ENCODE data around the gene FAM72C.
"Not testable (repeated sequence)": the region's sequence is repeated elsewhere in the genome, so short reads cannot be mapped to it uniquely, and the experiment has no call there.

The FAM72C gene

DNA sequence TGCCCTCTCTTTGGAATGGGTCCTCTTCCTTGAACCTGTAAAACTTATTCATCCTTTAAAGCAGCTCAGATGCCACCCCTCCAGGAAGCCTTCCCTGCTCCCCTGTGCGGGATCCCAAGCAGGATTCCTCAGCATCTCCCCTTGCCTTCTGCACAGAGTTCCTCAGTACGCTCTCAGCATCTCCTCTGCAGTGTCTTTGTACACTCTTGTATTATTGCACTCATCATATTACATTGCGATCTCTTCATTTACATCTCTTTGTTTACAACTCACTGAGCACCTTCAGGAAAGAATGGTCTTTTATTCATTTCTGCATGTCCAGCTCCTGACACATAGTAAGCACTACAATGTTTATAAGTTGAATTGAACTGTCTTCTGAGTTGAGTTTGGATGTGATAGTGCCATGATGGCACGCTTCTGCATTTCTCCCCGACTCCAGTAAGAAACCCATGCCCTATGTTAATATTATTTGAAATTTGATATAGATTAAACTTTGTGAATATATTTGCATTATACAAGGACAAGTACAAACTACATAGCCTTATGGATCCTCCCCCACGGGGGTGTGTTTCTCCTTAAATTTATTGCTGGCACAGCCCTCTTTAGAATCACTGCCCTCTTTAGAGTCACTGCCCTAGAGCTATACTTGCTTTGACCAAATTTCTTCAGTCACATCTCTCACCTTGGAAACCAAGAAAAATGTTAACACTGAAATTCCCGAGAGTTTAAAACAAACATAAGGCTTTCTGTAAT lies 13.1 kb upstream of the FAM72C start:
- H3K4me3 ChIP-seq (ENCODE audit: insufficient read depth, low read depth, low read length, poor library complexity, severe bottlenecking); H3K36me3 ChIP-seq (ENCODE audit: control insufficient read depth, insufficient read depth, low read length); H3K4me1 ChIP-seq (ENCODE audit: control insufficient read depth, insufficient read depth, low read length, poor library complexity, severe bottlenecking); H3K9me3 ChIP-seq (ENCODE audit: control insufficient read depth, low read length); H3K27me3 ChIP-seq (replicated peaks; ENCODE audit: control insufficient read depth, insufficient read depth, low read length, poor library complexity, severe bottlenecking); DNase-seq; H3K27ac ChIP-seq (ENCODE audit: insufficient read depth, low read length, poor library complexity, severe bottlenecking): not testable (repeated sequence)

DNA sequence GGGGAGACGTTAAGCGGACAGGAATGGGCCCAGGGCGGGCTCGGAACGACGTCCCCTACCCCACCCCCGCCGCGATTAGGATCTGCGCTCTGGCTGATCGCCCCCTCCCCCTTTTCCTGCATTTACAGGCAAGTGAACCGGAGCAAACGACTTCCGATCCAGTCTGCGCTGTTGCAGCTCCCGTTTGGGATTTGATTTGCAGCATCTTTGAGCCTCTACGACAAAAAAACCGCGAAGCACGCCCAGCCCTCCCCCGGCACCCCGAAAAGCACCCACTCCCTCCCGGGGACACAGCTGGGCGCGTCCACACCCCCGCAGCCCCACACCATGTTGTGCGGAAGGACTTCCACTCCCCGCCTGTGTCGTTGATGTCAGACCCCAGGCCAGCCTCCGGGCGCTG lies 2.6 kb upstream of the FAM72C start:
- not testable (repeated sequence) for H3K4me3 ChIP-seq (ENCODE audit: insufficient read depth, low read depth, low read length, poor library complexity, severe bottlenecking); H3K27ac ChIP-seq (ENCODE audit: insufficient read depth, low read length, poor library complexity, severe bottlenecking); H3K27me3 ChIP-seq (replicated peaks; ENCODE audit: control insufficient read depth, insufficient read depth, low read length, poor library complexity, severe bottlenecking); H3K9me3 ChIP-seq (ENCODE audit: control insufficient read depth, low read length); H3K36me3 ChIP-seq (ENCODE audit: control insufficient read depth, insufficient read depth, low read length); H3K4me1 ChIP-seq (ENCODE audit: control insufficient read depth, insufficient read depth, low read length, poor library complexity, severe bottlenecking)
- peak in 1 of 3 donors; percentile 0 for DNase-seq

DNA sequence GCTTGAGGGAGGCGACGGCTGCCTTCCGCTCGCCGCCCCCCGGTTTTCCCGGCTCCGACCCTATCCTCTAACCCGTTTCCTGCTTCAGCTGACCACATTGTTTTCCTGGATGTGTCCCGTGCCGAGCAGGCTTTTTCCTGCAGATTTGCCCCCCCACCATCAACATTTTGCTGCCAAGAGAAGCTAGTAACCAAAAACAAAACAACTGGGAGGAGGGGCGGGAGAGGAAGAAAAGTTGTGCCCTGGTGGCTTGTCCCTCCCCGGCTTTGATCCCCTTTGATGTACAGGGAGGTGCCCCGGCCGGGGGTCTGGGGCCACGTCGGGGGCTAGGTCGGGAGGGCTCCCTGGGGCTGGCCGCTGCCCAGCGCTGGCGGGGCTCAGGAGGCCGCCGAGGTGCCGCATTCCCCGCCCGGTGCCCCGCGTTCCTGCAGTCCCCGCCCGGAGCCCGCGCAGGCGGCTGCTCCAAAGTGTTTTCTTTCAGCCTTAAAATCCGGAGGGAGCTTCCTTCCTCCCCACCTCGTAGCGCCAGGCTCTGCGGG lies 2.2 kb upstream of the FAM72C start:
- H3K27ac ChIP-seq (ENCODE audit: insufficient read depth, low read length, poor library complexity, severe bottlenecking); H3K4me1 ChIP-seq (ENCODE audit: control insufficient read depth, insufficient read depth, low read length, poor library complexity, severe bottlenecking); H3K36me3 ChIP-seq (ENCODE audit: control insufficient read depth, insufficient read depth, low read length); H3K9me3 ChIP-seq (ENCODE audit: control insufficient read depth, low read length); DNase-seq; H3K27me3 ChIP-seq (replicated peaks; ENCODE audit: control insufficient read depth, insufficient read depth, low read length, poor library complexity, severe bottlenecking); H3K4me3 ChIP-seq (ENCODE audit: insufficient read depth, low read depth, low read length, poor library complexity, severe bottlenecking): not testable (repeated sequence)

DNA sequence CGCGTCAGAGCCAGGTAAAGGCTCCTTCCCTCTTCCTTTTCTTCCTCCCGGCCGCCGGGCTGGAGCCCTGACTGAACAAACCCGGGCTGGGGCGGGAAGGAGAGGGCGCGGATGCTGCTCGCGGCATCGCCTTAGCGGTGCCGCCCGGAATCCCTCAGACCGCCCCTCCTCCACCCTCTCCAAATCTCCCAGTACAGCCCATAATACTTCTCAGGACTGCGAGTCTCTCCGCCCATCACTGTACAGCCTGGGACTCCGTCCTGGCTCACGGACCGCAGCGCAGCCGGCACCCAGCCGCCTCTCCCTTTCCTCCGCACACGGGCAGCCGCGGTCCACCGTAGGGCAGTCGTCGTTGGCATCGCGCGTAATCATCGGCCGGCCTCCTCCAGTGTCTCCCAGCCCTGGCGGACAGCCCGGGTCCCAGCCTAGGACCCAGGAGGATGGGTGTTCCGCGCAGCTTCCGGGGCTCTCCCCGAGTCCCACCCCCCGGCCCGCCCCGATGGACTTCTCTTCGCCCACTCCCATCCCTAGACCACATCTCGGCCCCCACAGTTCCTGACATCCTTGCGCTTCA lies 1.1 kb upstream of the FAM72C start:
- H3K27ac ChIP-seq (ENCODE audit: insufficient read depth, low read length, poor library complexity, severe bottlenecking); H3K4me3 ChIP-seq (ENCODE audit: insufficient read depth, low read depth, low read length, poor library complexity, severe bottlenecking); DNase-seq; H3K4me1 ChIP-seq (ENCODE audit: control insufficient read depth, insufficient read depth, low read length, poor library complexity, severe bottlenecking); H3K9me3 ChIP-seq (ENCODE audit: control insufficient read depth, low read length); H3K36me3 ChIP-seq (ENCODE audit: control insufficient read depth, insufficient read depth, low read length); H3K27me3 ChIP-seq (replicated peaks; ENCODE audit: control insufficient read depth, insufficient read depth, low read length, poor library complexity, severe bottlenecking): not testable (repeated sequence)

DNA sequence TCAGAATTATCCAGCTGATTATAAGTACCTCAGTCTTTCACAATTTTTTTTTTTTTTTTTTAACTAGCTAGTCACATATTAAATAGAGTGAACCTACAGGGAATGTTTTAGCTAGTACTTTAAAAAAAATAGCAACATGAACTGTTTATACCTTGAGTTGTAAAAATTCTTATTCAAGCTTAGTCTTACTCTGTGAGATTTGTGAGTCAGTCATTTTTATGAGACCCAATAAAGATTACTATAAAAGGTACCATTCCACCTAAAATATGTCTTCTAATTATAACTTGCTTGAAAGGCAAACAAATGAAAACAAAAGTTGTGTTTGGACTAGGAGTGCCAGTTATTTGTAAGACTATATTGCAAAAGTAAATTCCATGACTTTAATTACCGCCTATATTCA lies 5.9 kb downstream of the FAM72C start:
- H3K27me3 ChIP-seq (replicated peaks; ENCODE audit: control insufficient read depth, insufficient read depth, low read length, poor library complexity, severe bottlenecking); H3K27ac ChIP-seq (ENCODE audit: insufficient read depth, low read length, poor library complexity, severe bottlenecking); H3K4me1 ChIP-seq (ENCODE audit: control insufficient read depth, insufficient read depth, low read length, poor library complexity, severe bottlenecking); H3K9me3 ChIP-seq (ENCODE audit: control insufficient read depth, low read length); H3K4me3 ChIP-seq (ENCODE audit: insufficient read depth, low read depth, low read length, poor library complexity, severe bottlenecking); H3K36me3 ChIP-seq (ENCODE audit: control insufficient read depth, insufficient read depth, low read length); DNase-seq: not testable (repeated sequence)

DNA sequence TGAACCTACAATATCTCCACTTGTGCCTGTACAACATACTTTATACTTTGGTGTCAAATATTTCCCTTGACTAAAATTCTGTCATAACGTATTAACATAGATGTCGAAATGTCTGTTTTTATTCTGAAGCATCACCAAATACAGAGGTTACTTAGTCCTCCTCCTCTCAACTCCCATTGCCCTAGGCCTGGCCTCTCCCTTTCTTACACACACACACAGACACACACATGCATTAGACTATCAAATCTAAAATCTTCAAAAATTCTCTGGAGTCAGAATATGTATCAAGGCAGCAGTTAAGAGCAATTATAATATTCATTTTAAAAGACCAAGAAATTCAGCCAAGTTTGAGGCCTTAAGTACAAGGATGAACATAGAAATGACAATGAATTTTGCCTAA lies 7.5 kb downstream of the FAM72C start:
- not testable (repeated sequence) for H3K27me3 ChIP-seq (replicated peaks; ENCODE audit: control insufficient read depth, insufficient read depth, low read length, poor library complexity, severe bottlenecking); H3K4me3 ChIP-seq (ENCODE audit: insufficient read depth, low read depth, low read length, poor library complexity, severe bottlenecking); DNase-seq; H3K4me1 ChIP-seq (ENCODE audit: control insufficient read depth, insufficient read depth, low read length, poor library complexity, severe bottlenecking); H3K36me3 ChIP-seq (ENCODE audit: control insufficient read depth, insufficient read depth, low read length); H3K27ac ChIP-seq (ENCODE audit: insufficient read depth, low read length, poor library complexity, severe bottlenecking); H3K9me3 ChIP-seq (ENCODE audit: control insufficient read depth, low read length)

DNA sequence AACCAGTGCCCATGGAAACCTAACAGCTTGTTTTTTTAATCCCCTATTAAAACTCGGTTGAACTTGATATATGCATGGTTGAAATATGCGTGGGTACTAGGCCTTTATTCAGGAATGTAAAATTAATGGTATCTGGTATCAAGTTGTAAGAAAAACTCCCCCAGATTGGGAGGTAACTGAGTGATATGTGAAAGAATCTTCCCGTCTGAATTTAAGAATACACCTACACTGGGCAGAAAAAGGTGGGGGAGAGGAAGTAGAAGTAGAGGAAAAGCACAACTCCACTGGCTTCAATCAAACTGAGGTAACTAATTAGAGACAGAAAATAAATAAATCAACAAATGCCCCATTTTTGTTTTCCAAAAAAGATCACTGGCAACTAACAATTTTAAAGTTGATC lies 15.9 kb downstream of the FAM72C start:
- H3K27me3 ChIP-seq (replicated peaks; ENCODE audit: control insufficient read depth, insufficient read depth, low read length, poor library complexity, severe bottlenecking); H3K36me3 ChIP-seq (ENCODE audit: control insufficient read depth, insufficient read depth, low read length); H3K27ac ChIP-seq (ENCODE audit: insufficient read depth, low read length, poor library complexity, severe bottlenecking); H3K9me3 ChIP-seq (ENCODE audit: control insufficient read depth, low read length); H3K4me3 ChIP-seq (ENCODE audit: insufficient read depth, low read depth, low read length, poor library complexity, severe bottlenecking); H3K4me1 ChIP-seq (ENCODE audit: control insufficient read depth, insufficient read depth, low read length, poor library complexity, severe bottlenecking); DNase-seq: not testable (repeated sequence)

DNA sequence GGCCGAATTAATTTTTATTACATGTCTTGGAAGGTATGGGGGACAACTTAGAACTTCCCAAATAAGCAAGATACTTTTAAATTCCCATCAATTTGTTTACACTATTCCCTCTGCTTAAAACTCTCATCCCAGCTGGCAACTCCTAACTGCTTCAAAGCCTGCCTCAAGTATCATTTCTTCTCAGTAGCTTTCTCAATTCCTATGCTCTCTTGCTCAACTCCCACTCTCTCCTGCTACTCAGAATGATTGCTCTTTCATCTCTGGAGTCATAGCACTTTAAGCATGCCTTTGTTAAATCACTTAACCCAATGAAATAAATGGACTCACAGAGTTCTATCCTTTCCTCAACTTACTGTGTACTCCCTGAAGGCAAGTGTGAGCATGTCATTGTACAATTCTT lies 18.9 kb downstream of the FAM72C start:
- not testable (repeated sequence) for DNase-seq; H3K36me3 ChIP-seq (ENCODE audit: control insufficient read depth, insufficient read depth, low read length); H3K4me3 ChIP-seq (ENCODE audit: insufficient read depth, low read depth, low read length, poor library complexity, severe bottlenecking); H3K27ac ChIP-seq (ENCODE audit: insufficient read depth, low read length, poor library complexity, severe bottlenecking); H3K9me3 ChIP-seq (ENCODE audit: control insufficient read depth, low read length); H3K27me3 ChIP-seq (replicated peaks; ENCODE audit: control insufficient read depth, insufficient read depth, low read length, poor library complexity, severe bottlenecking); H3K4me1 ChIP-seq (ENCODE audit: control insufficient read depth, insufficient read depth, low read length, poor library complexity, severe bottlenecking)

DNA sequence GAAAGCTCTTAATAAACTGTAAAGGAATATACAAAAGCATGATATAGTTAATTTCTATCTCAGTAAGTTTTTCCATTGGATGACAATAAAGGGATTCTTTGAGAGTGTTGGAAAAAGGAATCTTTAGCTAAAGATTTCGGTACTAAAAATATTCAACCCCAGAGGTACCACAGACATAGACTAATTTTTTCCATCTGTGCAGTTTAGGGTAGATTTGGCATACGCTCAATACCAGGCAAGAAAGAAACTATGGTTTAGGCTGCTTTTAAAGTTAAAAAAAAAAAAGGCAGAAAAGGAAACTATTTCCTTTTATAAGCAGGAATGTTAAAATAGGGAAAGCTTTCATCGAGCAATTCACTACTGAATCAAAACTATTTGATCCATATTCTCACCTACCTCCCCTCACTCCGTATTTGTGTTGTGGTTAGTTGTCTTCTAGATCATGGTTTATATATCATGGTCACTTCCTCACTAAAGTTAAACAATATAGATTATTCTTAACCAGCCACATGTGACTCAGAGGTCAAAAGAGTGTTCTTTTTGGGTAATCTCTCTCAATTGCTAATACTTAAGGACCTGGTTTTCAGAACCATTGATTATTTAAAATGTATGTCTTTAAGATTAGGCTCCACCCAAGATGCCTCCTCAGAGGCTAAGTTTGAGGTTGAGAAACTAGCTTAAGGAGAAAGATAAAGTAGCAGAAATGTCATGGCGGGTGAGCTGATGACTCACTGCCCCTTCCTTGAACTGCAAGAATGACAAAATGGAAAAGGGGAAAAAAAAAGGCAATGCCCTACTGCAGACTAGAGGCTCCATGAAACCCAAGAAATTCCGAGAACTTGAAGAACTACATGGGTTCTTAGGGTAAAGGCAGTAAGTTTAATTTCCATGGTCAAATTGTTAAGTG lies 20.0 kb downstream of the FAM72C start:
- not testable (repeated sequence) for H3K36me3 ChIP-seq (ENCODE audit: control insufficient read depth, insufficient read depth, low read length); H3K4me3 ChIP-seq (ENCODE audit: insufficient read depth, low read depth, low read length, poor library complexity, severe bottlenecking); H3K27ac ChIP-seq (ENCODE audit: insufficient read depth, low read length, poor library complexity, severe bottlenecking); DNase-seq; H3K27me3 ChIP-seq (replicated peaks; ENCODE audit: control insufficient read depth, insufficient read depth, low read length, poor library complexity, severe bottlenecking); H3K9me3 ChIP-seq (ENCODE audit: control insufficient read depth, low read length); H3K4me1 ChIP-seq (ENCODE audit: control insufficient read depth, insufficient read depth, low read length, poor library complexity, severe bottlenecking)

DNA sequence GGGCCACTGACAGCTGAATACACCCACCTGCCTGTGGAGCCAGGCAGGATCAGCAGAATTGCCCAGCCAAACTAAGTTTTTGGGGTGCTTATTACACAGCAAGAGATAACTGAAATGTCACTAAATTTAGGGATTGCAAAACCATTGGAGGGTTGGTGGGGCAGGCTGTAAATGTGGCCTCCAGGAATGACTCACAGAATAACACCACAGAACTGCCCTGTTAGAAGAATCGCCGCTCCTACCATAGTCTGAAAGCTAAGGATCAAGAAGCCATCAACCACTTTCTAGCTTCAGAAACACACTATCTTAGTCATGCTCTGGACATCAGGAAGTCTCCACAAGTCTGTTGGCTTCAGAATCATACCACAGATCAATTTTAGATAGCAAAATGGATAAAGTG lies 24.0 kb downstream of the FAM72C start:
- not testable (repeated sequence) for H3K27me3 ChIP-seq (replicated peaks; ENCODE audit: control insufficient read depth, insufficient read depth, low read length, poor library complexity, severe bottlenecking); H3K27ac ChIP-seq (ENCODE audit: insufficient read depth, low read length, poor library complexity, severe bottlenecking); H3K4me1 ChIP-seq (ENCODE audit: control insufficient read depth, insufficient read depth, low read length, poor library complexity, severe bottlenecking); H3K9me3 ChIP-seq (ENCODE audit: control insufficient read depth, low read length); DNase-seq; H3K36me3 ChIP-seq (ENCODE audit: control insufficient read depth, insufficient read depth, low read length); H3K4me3 ChIP-seq (ENCODE audit: insufficient read depth, low read depth, low read length, poor library complexity, severe bottlenecking)
